Measurements from ENCODE around the gene PUM2. TPM values are rescaled to one million over a fixed set of nuclear protein-coding genes. Genes with fewer than 3 reads are reported as not detected.

Gene PUM2
- total RNA-seq, 1 experiment from 2014 or later = 104 TPM

DNA sequence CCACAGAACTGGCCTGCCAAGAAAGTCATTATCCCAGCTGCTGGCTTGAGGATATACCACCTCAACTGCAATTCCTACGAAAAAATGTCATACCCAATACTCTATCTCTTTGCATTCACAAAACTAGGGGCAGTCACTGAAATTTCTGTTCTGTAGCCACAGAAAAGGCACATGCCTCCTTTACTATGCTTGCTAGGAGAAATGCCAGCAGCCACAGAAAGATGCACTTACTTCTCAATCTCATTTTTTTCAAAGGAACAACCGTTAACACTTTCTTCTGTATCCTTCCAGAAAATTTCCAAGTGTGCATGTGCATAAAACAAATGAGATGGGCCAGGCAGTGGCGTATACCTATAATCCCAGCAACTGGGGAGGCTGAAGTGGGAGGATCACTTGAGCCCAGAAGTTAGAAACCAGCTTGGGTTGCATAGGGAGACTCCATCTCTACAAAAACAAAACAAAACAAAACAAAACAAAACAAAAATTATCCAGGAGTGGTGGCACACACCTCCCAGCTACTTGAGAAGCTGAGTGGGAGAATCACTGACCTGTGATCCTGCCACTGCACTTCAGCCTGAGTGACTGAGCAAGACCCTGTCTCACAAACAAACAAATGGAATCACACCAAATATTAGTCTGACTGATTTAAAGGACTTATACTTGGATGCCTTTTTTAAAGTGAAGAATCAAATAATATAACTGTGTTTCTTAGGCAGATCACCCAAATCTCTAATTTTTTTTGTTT is 22.4 kb upstream of the PUM2 start (continued):
- TF ChIP-seq, protein P1, sequence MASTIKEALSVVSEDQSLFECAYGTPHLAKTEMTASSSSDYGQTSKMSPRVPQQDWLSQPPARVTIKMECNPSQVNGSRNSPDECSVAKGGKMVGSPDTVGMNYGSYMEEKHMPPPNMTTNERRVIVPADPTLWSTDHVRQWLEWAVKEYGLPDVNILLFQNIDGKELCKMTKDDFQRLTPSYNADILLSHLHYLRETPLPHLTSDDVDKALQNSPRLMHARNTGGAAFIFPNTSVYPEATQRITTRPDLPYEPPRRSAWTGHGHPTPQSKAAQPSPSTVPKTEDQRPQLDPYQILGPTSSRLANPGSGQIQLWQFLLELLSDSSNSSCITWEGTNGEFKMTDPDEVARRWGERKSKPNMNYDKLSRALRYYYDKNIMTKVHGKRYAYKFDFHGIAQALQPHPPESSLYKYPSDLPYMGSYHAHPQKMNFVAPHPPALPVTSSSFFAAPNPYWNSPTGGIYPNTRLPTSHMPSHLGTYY (CRISPR knock-in tag; IDR thresholded peaks at IDR 0.05) = no peak
- TF ChIP-seq ZNF232 (CRISPR knock-in tag; IDR thresholded peaks at IDR 0.05) = no peak

DNA sequence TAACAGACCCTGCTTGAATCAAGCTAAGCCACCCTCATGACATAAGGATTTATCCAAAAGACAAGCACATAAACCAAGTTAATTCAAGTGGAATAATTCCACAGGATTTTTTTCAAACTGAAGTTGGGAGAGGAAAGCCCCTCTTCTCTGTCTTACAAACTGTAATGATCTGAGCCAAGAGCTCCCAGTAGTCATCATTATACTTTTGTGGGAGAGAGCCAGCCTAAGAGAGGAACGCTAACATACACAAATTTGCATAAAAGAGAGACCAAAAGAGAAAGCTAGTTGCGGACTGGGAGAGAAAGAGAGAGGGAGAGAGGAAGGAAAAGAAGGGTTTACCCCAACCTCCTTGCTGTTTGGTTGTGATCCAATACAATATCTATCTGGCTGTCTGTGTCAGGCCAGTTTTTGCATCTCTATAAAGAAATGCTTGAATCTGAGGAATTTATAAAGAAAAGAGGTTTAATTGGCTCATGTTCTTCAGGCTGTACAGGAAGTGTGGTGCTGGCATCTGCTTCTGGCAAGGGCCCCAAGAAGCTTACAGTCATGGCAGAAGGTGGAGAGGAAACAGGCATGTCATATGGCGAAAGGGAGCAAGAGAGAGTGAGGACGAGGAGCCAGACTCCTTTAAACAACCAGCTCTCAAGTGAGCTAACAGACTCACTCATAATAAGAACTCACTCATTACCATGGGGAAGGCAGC is 20.8 kb upstream of the PUM2 start:
- ATAC-seq (no peak), DNase-seq (ENCODE audit: low spot score) (no peak)
- Mint-ChIP-seq H3K36me3 (peaks cover 3% of the 10 kb centered on the region), H3K27me3 (ENCODE audit: low read depth) (peaks cover 3% of the 10 kb centered on the region; the same call in 1 of the 2 replicates), H3K4me1 (peaks cover 11% of the 10 kb centered on the region; the same call in 1 of the 2 replicates), H3K4me3 (no peak overlapping the region), H3K9me3 (peaks cover 20% of the 10 kb centered on the region), H3K27ac (no peak overlapping the region)
- no peak for TF ChIP-seq SP1 (CRISPR knock-in tag; conservative IDR thresholded peaks at IDR 0.05)
- TF ChIP-seq TEAD4 (CRISPR knock-in tag; IDR thresholded peaks at IDR 0.05) = no peak
- no peak for TF ChIP-seq TP53 (CRISPR knock-in tag; IDR thresholded peaks at IDR 0.05)
- no peak for TF ChIP-seq ZNF317 (CRISPR knock-in tag; IDR thresholded peaks at IDR 0.05; ENCODE audit: borderline replicate concordance, low read depth)
- TF ChIP-seq, protein P2, sequence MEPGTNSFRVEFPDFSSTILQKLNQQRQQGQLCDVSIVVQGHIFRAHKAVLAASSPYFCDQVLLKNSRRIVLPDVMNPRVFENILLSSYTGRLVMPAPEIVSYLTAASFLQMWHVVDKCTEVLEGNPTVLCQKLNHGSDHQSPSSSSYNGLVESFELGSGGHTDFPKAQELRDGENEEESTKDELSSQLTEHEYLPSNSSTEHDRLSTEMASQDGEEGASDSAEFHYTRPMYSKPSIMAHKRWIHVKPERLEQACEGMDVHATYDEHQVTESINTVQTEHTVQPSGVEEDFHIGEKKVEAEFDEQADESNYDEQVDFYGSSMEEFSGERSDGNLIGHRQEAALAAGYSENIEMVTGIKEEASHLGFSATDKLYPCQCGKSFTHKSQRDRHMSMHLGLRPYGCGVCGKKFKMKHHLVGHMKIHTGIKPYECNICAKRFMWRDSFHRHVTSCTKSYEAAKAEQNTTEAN (CRISPR knock-in tag; IDR thresholded peaks at IDR 0.05) = no peak
- TF ChIP-seq ETV6 (CRISPR knock-in tag; IDR thresholded peaks at IDR 0.05) = no peak
- TF ChIP-seq ZNF232 (CRISPR knock-in tag; IDR thresholded peaks at IDR 0.05) = no peak
- no peak for TF ChIP-seq TEAD1 (CRISPR knock-in tag; IDR thresholded peaks at IDR 0.05)
- no peak for TF ChIP-seq CREM (CRISPR knock-in tag; IDR thresholded peaks at IDR 0.05)
- TF ChIP-seq CREB1 (CRISPR knock-in tag; IDR thresholded peaks at IDR 0.05) = no peak
- TF ChIP-seq, protein P3, sequence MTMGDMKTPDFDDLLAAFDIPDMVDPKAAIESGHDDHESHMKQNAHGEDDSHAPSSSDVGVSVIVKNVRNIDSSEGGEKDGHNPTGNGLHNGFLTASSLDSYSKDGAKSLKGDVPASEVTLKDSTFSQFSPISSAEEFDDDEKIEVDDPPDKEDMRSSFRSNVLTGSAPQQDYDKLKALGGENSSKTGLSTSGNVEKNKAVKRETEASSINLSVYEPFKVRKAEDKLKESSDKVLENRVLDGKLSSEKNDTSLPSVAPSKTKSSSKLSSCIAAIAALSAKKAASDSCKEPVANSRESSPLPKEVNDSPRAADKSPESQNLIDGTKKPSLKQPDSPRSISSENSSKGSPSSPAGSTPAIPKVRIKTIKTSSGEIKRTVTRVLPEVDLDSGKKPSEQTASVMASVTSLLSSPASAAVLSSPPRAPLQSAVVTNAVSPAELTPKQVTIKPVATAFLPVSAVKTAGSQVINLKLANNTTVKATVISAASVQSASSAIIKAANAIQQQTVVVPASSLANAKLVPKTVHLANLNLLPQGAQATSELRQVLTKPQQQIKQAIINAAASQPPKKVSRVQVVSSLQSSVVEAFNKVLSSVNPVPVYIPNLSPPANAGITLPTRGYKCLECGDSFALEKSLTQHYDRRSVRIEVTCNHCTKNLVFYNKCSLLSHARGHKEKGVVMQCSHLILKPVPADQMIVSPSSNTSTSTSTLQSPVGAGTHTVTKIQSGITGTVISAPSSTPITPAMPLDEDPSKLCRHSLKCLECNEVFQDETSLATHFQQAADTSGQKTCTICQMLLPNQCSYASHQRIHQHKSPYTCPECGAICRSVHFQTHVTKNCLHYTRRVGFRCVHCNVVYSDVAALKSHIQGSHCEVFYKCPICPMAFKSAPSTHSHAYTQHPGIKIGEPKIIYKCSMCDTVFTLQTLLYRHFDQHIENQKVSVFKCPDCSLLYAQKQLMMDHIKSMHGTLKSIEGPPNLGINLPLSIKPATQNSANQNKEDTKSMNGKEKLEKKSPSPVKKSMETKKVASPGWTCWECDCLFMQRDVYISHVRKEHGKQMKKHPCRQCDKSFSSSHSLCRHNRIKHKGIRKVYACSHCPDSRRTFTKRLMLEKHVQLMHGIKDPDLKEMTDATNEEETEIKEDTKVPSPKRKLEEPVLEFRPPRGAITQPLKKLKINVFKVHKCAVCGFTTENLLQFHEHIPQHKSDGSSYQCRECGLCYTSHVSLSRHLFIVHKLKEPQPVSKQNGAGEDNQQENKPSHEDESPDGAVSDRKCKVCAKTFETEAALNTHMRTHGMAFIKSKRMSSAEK (CRISPR knock-in tag; IDR thresholded peaks at IDR 0.05; ENCODE audit: borderline replicate concordance) = no peak
- no peak for TF ChIP-seq ZNF219 (CRISPR knock-in tag; IDR thresholded peaks at IDR 0.05; ENCODE audit: borderline replicate concordance)
- ChIA-PET CTCF (no interaction called here), POLR2A (no interaction called here)

DNA sequence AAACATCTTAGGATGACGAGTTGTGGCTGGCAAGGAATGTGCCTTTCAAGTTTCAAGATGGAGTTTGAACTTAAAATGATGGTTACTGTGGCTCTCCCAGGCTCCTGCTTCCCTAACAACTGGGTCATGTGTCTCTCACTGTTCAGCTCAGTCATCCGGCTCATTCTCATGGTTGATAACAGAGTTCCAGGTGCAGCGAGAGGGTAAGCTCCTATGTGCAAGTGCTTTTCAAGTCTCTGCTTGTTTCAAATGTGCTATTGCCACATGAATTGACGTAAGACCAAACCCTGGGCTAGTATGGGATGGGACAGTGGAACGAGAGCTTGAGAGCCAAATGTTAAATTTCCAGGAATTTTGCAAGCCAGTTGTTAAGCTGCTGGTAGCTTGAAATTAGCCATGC is 19.5 kb upstream of the PUM2 start:
- H3K9me3 Mint-ChIP-seq = peaks cover 20% of the 10 kb centered on the region
- ChIA-PET CTCF (interaction anchor here (1.7 kb wide), 1 partner anchor 8 kb away, joined by 8 read pairs; no protein-coding TSS in a partner anchor), POLR2A (interaction anchor here (0.7 kb wide), 3 partner anchors 77 to 1962 kb away, joined by 3 to 9 read pairs (median 4); partner anchors contain the start of gene RHOB)
- no peak overlapping the region for H3K27ac Mint-ChIP-seq
- DNase-seq (ENCODE audit: low spot score) (no peak), ATAC-seq (no peak)
- peaks cover 3% of the 10 kb centered on the region; the same call in 1 of the 2 replicates for H3K27me3 Mint-ChIP-seq (ENCODE audit: low read depth)
- peaks cover 8% of the 10 kb centered on the region; the same call in 1 of the 2 replicates for H3K4me1 Mint-ChIP-seq
- peaks cover 3% of the 10 kb centered on the region for H3K36me3 Mint-ChIP-seq
- H3K4me3 Mint-ChIP-seq = no peak overlapping the region
- TF ChIP-seq, protein P4, sequence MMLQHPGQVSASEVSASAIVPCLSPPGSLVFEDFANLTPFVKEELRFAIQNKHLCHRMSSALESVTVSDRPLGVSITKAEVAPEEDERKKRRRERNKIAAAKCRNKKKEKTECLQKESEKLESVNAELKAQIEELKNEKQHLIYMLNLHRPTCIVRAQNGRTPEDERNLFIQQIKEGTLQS (CRISPR knock-in tag; conservative IDR thresholded peaks at IDR 0.05) = no peak
- TF ChIP-seq NFE2L1 (CRISPR knock-in tag; IDR thresholded peaks at IDR 0.05) (no peak), SMAD3 (CRISPR knock-in tag; IDR thresholded peaks at IDR 0.05; ENCODE audit: borderline replicate concordance) (no peak), FOXP1 (CRISPR knock-in tag; IDR thresholded peaks at IDR 0.05; ENCODE audit: borderline replicate concordance) (no peak), ZNF416 (CRISPR knock-in tag; IDR thresholded peaks at IDR 0.05) (no peak), KAT7 (CRISPR knock-in tag; IDR thresholded peaks at IDR 0.05; ENCODE audit: borderline replicate concordance) (no peak), ZNF138 (CRISPR knock-in tag; conservative IDR thresholded peaks at IDR 0.05) (no peak), NFYB (CRISPR knock-in tag; conservative IDR thresholded peaks at IDR 0.05; ENCODE audit: low read depth) (no peak)
- TF ChIP-seq, protein P5, sequence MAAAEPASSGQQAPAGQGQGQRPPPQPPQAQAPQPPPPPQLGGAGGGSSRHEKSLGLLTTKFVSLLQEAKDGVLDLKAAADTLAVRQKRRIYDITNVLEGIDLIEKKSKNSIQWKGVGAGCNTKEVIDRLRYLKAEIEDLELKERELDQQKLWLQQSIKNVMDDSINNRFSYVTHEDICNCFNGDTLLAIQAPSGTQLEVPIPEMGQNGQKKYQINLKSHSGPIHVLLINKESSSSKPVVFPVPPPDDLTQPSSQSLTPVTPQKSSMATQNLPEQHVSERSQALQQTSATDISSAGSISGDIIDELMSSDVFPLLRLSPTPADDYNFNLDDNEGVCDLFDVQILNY (CRISPR knock-in tag; IDR thresholded peaks at IDR 0.05) = no peak
- TF ChIP-seq, protein P6, sequence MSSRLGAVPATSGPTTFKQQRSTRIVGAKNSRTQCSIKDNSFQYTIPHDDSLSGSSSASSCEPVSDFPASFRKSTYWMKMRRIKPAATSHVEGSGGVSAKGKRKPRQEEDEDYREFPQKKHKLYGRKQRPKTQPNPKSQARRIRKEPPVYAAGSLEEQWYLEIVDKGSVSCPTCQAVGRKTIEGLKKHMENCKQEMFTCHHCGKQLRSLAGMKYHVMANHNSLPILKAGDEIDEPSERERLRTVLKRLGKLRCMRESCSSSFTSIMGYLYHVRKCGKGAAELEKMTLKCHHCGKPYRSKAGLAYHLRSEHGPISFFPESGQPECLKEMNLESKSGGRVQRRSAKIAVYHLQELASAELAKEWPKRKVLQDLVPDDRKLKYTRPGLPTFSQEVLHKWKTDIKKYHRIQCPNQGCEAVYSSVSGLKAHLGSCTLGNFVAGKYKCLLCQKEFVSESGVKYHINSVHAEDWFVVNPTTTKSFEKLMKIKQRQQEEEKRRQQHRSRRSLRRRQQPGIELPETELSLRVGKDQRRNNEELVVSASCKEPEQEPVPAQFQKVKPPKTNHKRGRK (CRISPR knock-in tag; IDR thresholded peaks at IDR 0.05; ENCODE audit: borderline replicate concordance) = no peak
